ENCODE data around the gene PDIA2.
A peak's percentile ranks its signal among the peaks of the same experiment; 100 is the strongest.

PDIA2 gene

GRCh38 chr16:296806-297510 is 14.0 kb downstream of the PDIA2 start:
- no peak for DNase-seq (ENCODE audit: low read depth, low spot score)

- DNase-seq (ENCODE audit: low read depth, low spot score) = no peak
Measured at GRCh38 chr16:297832-298231, 14.9 kb downstream of the PDIA2 start.

DNA sequence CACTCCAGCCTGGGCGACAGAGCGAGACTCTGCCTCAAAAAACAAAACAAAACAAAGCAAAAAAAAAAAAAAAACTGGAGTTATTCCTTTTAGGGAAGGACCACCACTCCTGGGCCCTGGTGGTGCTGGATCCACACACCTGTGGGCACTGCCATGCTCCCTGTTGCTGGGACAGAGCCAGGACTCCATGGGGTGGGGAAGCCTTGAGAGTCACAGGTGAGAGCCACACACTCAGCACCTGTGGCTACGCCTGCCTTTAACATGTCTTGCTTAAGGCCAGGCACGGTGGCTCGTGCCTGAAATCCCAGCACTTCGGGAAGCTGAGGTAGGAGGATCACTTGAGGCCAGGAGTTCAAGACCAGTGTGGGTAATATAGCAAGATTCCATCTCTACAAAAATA is 18.3 kb downstream of the PDIA2 start:
- no peak for DNase-seq (ENCODE audit: low read depth, low spot score)

DNA sequence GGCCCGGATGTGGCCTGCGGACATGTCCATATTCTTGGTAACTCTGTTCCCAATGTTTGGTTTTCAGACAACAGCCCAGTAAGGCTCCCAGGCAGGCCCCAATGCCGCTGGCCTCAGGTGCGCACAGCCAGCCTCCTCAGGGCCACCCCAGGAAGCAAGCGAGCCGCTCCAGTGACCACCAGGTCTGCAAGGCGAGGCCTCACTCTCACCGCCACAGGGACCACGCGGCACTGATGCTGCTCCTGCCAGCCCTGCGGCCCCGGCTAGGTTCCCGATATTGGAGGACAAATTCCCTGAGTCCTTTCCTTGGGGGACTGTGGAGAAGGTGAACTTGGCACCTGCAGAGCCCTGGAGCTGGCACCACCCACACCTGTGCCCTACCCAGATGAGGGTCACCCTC is 19.0 kb downstream of the PDIA2 start:
- no peak for DNase-seq (ENCODE audit: low read depth, low spot score)

DNA sequence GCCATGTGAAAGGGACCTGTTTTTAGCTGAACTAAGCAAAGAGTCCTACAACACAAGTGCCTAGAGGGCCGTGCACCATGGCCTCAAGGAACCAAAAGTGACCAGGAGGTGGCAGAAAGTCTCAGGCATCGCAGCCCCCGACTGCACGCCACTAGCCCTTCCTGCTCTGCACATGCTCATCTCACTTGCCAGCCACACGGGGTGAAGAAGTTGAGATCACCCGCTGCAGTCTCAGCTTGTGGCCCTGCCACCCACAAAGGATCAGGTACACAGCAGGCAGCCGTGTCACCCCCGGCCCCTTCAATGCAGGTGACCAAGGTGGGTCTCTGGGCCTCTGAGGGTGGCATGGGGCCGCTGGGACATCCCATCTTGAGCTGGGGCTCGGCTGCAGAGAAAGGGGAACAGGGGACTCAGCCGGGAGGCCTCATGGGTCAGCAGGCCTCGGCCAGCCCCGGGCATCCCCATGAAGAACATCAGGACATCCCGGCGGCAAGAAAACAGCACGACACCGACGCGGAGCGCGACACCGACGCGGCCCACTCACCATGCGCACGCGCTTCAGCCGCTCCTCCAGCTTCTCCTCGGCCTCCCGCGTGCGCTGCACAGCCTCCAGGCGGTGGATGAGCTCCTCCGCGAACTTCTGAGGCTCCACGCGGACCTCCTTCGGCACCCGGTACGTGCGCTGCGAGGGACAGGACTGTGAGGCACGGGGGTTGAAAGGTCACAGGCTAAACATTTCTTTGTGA is 21.0 kb downstream of the PDIA2 start:
- no peak for DNase-seq (ENCODE audit: low read depth, low spot score)

DNA sequence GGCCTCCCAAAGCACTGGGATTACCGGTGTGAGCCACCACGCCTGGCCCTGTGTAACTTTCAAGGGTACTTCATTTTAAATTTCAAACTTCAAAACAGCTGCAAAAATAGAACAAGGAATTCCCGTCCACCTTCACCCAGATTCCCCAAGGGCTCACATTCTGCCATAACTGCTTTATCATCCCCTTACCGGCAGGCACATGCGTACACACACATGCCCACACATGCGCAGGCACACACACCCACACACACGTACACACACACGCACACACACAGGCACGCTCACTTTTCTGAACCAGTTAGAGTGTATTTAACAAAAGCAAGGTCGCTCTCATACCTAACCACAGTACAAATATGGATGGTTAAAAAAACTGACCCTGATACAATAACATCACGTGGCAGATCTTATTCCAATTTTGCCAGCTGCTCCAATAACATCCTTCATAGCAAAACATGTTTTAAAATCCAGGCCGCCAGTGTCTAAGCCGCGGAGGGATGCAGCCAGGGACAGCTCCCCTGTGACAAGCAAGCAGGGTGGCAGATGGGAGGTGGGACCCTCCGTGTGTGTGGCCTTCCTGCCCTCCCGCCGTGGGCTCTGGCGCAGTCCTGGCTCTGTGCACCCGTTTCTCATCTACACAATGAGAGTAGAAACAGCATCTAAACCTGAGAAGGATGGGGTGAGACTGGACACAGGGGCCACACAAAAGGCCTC is 23.1 kb downstream of the PDIA2 start:
- no peak for DNase-seq (ENCODE audit: low read depth, low spot score)

GRCh38 chr16:306911-307370 is 24.0 kb downstream of the PDIA2 start:
- DNase-seq (ENCODE audit: low read depth, low spot score) = no peak

- no peak for DNase-seq (ENCODE audit: low read depth, low spot score)
Measured at GRCh38 chr16:307691-308312, 24.8 kb downstream of the PDIA2 start.

DNA sequence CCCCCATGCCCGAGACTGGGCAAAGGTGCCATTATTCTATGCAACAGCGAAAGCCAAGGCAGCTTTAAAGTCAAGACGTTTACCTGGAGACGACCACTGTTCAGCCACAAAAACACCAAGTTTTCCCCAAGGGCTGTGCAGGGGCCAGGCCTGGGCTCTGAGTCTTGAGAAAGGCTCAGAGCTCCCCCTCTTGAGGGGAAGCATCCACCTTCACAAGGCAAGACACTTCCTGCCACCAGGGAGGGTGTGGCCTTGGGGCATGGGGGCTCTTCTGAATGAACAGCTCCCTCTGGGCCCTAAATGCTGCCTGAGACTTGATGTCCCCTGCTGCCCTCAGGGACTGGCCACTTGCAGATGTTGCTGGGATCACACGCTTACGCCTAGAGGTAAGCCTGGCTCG is 26.5 kb downstream of the PDIA2 start:
- no peak for DNase-seq (ENCODE audit: low read depth, low spot score)

GRCh38 chr16:311725-312124 is 28.8 kb downstream of the PDIA2 start:
- DNase-seq (ENCODE audit: low read depth, low spot score) = no peak

DNA sequence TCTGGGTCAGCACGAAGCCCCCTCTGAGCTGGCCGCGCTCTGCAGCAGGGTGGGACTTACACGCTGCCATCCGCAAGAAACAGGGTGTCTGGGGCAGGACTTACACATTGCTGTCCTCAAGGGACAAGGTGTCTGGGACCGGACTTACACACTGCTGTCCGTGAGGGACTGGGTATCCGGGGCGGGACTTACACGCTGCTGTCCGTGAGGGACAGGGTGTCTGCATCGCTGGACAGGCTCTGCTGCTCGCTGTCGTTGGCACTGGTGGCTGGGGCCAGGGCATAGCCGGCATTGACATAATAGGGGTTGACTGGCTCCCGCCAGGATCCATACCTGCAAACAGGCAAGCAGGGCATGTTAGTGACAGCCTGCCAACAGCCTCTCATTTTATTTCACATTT is 31.4 kb downstream of the PDIA2 start:
- DNase-seq (ENCODE audit: low read depth, low spot score) = no peak

DNA sequence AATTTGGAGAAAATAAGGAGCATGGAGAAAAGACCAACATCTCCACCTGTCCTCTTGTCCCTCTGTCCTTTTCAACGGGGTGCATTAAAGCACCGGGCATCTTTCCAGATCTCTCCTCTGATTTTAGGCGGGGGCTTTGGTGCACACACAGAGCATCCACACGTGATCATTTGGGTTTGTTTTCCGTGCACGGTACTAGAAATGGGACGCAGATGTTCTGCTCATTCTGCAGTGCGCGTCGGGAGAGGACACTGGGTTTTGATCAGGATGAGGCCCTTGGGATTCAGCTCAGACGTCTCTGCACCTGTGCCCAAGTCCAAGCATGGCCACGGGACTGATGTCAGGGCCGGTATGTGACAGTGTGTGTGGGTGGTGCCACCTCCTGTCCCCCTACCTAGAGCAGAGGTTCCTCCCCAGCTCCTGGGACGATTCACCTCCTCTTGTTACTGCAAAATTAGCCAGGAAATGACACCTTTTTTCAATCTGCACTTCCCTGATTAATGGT is 31.9 kb downstream of the PDIA2 start:
- DNase-seq (ENCODE audit: low read depth, low spot score) = no peak

DNA sequence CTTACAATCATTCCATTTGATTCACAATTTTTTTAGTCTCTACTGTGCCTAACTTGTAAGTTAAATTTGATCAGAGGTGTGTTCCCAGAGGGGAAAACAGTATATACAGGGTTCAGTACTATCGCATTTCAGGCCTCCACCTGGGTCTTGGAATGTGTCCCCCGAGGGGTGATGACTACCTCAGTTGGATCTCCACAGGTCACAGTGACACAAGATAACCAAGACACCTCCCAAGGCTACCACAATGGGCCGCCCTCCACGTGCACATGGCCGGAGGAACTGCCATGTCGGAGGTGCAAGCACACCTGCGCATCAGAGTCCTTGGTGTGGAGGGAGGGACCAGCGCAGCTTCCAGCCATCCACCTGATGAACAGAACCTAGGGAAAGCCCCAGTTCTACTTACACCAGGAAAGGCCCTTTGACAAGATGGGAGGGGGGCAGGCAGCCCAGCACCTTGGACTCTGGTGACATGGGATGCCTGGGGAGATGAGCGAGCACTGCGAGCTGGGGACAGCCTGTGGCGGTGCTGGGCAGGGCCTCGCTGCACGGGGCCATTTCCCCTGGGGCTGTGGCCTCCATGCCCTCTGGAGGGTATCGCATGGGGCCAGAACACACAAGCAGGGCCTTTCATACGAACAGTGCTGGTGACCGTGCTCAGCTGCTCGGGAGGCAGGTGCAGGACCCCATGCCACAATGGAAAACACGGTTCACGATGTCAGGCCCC is 33.9 kb downstream of the PDIA2 start:
- no peak for DNase-seq (ENCODE audit: low read depth, low spot score)

- no peak for DNase-seq (ENCODE audit: low read depth, low spot score)
Measured at GRCh38 chr16:317583-317982, 34.6 kb downstream of the PDIA2 start.

- DNase-seq (ENCODE audit: low read depth, low spot score) = no peak
Measured at GRCh38 chr16:318628-319027, 35.7 kb downstream of the PDIA2 start.

DNA sequence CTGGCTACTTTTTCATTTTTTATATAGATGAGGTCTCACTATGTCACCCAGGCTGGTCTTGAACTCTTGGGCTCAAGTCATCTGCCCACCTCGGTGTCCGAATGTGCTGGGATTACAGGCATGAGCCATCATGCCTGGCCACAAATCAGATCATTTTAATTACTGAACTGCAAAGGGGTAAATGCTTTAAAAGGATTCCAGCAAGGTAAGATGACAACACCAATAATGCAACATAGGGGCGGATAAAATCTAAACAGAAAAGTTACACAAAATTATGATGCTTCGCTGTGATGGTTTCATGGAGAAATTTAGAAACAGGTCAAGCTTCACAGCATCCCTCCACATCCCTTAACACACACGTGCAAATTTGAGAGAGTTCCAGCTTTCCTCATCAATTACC is 37.2 kb downstream of the PDIA2 start:
- no peak for DNase-seq (ENCODE audit: low read depth, low spot score)

DNA sequence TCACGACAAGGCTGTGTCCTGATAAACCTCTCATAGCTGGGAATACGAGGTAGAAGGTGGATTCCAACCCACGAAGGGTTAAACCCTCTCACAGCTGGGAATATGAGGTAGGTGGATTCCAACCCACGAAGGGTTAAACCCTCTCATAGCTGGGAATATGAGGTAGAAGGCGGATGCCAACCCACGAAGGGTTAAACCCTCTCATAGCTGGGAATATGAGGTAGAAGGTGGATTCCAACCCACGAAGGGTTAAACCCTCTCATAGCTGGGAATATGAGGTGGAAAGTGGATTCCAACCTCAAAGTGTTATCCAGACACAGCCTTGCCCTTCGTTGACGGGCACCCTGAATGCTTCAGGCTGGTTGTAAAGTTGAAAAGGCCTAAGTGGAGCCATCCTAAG is 38.6 kb downstream of the PDIA2 start:
- no peak for DNase-seq (ENCODE audit: low read depth, low spot score)

DNA sequence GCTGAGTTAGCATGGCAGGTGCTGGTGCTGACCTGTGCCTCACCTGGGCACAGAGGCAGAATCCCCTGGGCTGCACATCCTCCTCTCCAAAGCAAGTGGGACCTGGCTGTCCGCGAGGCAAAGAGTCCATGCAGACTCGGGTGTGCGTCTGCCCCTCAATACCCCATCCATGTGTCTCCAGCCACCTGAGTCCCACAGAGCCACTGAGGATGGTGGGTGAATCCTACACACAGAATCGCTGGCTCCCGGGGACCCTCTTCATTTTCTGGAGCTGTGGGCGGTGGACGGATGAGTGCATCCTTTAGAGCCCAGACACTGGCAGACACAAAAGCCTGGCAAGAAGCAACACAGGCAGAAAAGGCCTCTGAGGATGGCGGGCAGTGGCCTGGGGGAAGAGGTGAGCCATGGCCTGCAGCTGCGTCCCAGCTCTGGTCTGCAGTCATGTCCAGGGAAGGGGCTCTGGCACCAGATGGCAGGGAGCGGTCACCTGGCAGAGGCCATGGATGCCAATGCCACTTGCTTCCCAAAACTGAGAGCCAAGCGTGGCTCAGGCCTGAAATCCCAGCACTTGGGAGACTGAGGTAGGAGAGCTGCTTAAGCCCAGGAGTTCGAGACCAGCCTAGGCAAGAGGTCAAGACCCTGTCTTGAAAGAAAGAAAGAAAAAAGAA is 39.6 kb downstream of the PDIA2 start:
- no peak for DNase-seq (ENCODE audit: low read depth, low spot score)

DNA sequence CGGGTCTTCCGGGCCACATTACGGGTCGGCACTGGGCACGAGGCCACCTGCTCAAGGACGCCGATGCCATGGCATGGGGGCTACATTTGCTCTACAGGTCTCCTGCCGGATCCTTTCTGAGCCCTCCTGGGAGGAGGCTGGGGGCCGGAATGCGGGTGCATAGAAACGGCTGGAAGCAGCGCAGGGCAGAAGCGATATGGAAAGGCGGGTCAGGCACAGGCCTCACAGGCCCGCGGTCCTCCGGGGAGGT is 41.2 kb downstream of the PDIA2 start:
- no peak for DNase-seq (ENCODE audit: low read depth, low spot score)

GRCh38 chr16:324451-325334 is 41.7 kb downstream of the PDIA2 start:
- peak; percentile 36 for DNase-seq (ENCODE audit: low read depth, low spot score)

Data from activated CD4-positive, CD25-positive, alpha-beta regulatory T cell treated with anti-CD3 and anti-CD28 coated beads, Interleukin-2, amount 50 U/mL, for 16 hours (primary cell).